CD4-positive, alpha-beta T cell treated with Interleukin-15 for 1 hour (primary cell): ENCODE measurements around the gene ATP6V0A1.
"Not testable (repeated sequence)": the region's sequence is repeated elsewhere in the genome, so short reads cannot be mapped to it uniquely, and the experiment has no call there.

Source experiments
- DNase-seq: peaks from one replicate; pipeline ENCODE4 v3.0.0-alpha.2; 2020

ATP6V0A1 gene

GRCh38 chr17:42458497-42459255 is at the start of gene ATP6V0A1:
Gene ATP6V0A1, plus strand, starts transcription at chr17:42458878. Its CDS starts 2,017 bp downstream, at chr17:42460895.
- DNase-seq: peak; percentile 89

- DNase-seq: no peak
Measured at GRCh38 chr17:42409523-42410318, 49.0 kb upstream of the ATP6V0A1 start.

- DNase-seq: no peak
Measured at GRCh38 chr17:42410319-42410685, 48.4 kb upstream of the ATP6V0A1 start.

- DNase-seq: no peak
Measured at GRCh38 chr17:42411361-42411760, 47.3 kb upstream of the ATP6V0A1 start.

GRCh38 chr17:42411905-42412679 is 46.6 kb upstream of the ATP6V0A1 start:
- DNase-seq: no peak

- no peak for DNase-seq
Measured at GRCh38 chr17:42413464-42414040, 45.1 kb upstream of the ATP6V0A1 start.

- DNase-seq: peak; percentile 28
Measured at GRCh38 chr17:42414704-42415409, 43.8 kb upstream of the ATP6V0A1 start.

- DNase-seq: not testable (repeated sequence)
Measured at GRCh38 chr17:42417981-42418380, 40.7 kb upstream of the ATP6V0A1 start.

GRCh38 chr17:42421136-42421506 is 37.6 kb upstream of the ATP6V0A1 start:
- no peak for DNase-seq

GRCh38 chr17:42421507-42422338 is 37.0 kb upstream of the ATP6V0A1 start:
- DNase-seq: no peak

- DNase-seq: no peak
Measured at GRCh38 chr17:42422412-42422957, 36.2 kb upstream of the ATP6V0A1 start.

GRCh38 chr17:42422958-42423712 is 35.5 kb upstream of the ATP6V0A1 start, which contains the start of gene CAVIN1:
Gene CAVIN1, minus strand, starts transcription at chr17:42423256. Its CDS starts 159 bp downstream, at chr17:42423097.
- DNase-seq: no peak

GRCh38 chr17:42423766-42424165 is 34.9 kb upstream of the ATP6V0A1 start:
- no peak for DNase-seq

GRCh38 chr17:42424991-42425610 is 33.6 kb upstream of the ATP6V0A1 start:
- DNase-seq: no peak

GRCh38 chr17:42428141-42428944 is 30.3 kb upstream of the ATP6V0A1 start:
- peak; percentile 35 for DNase-seq

GRCh38 chr17:42429726-42430447 is 28.8 kb upstream of the ATP6V0A1 start:
- no peak for DNase-seq

GRCh38 chr17:42431758-42432161 is 26.9 kb upstream of the ATP6V0A1 start:
- no peak for DNase-seq

GRCh38 chr17:42436391-42436790 is 22.3 kb upstream of the ATP6V0A1 start:
- no peak for DNase-seq
